ENCODE data around the gene KRT6A. TPM values are rescaled to one million over a fixed set of nuclear protein-coding genes. Genes with fewer than 3 reads are reported as not detected.
A peak's percentile ranks its signal among the peaks of the same experiment; 100 is the strongest.
"Not testable (repeated sequence)": the region's sequence is repeated elsewhere in the genome, so short reads cannot be mapped to it uniquely, and the experiment has no call there.

KRT6A gene
- total RNA-seq, 2 experiments from 2014 or later, result not detected

GRCh38 chr12:52506858-52507715 lies 14.0 kb upstream of the KRT6A start:
- intact Hi-C loops (cut with DNase I, micrococcal nuclease), result no loop called here
- Histone ChIP-seq H3K4me1 (ENCODE audit: insufficient read depth, low read length) (peaks cover 2% of the 10 kb centered on the region), H3K27me3 (ENCODE audit: control insufficient read depth in 1 of 2, insufficient read depth in 2 of 2, low read length in 2 of 2) (peaks cover 10 to 19% of the 10 kb centered on the region in 2 experiments), H3K9me3 (ENCODE audit: control insufficient read depth in 1 of 2, insufficient read depth in 1 of 2, low read length in 2 of 2) (peaks cover 5 to 9% of the 10 kb centered on the region in 2 experiments), H3K4me3 (ENCODE audit: low read length) (no peak overlapping the region), H3K27ac (ENCODE audit: low read depth in 1 of 2, low read length in 2 of 2) (no peak overlapping the region), H3K36me3 (ENCODE audit: insufficient read depth, low read length) (no peaks in the 10 kb centered on the region)
- Mint-ChIP-seq H3K27ac (no peak overlapping the region), H3K27me3 (peaks cover 45% of the 10 kb centered on the region), H3K4me1 (ENCODE audit: low read depth) (no peaks in the 10 kb centered on the region), H3K9me3 (no peaks in the 10 kb centered on the region), H3K4me3 (no peak overlapping the region), H3K36me3 (ENCODE audit: low read depth) (no peaks in the 10 kb centered on the region)
- ChIA-PET POLR2A (no interaction called here), CTCF (no interaction called here)
- ATAC-seq (ENCODE audit: poor library complexity) (peak; percentile 39), DNase-seq (peak in 3 of 14 experiments; percentile 31 to 36 (median 34))
- TF ChIP-seq CTCF (IDR thresholded peaks at IDR 0.05), result peak; percentile 52

- ATAC-seq (ENCODE audit: poor library complexity) (no peak), DNase-seq (no peak)
- no peak for TF ChIP-seq CTCF (IDR thresholded peaks at IDR 0.05)
- Mint-ChIP-seq H3K27ac (no peak overlapping the region), H3K4me1 (ENCODE audit: low read depth) (no peaks in the 10 kb centered on the region), H3K36me3 (ENCODE audit: low read depth) (no peaks in the 10 kb centered on the region), H3K9me3 (no peaks in the 10 kb centered on the region), H3K4me3 (no peak overlapping the region), H3K27me3 (peaks cover 31% of the 10 kb centered on the region)
- intact Hi-C loops (cut with DNase I, micrococcal nuclease), result no loop called here
- ChIA-PET POLR2A (no interaction called here), CTCF (no interaction called here)
- no peak overlapping the region for H3K4me3 ChIP-seq (ENCODE audit: low read length)
- H3K27me3 ChIP-seq (ENCODE audit: control insufficient read depth in 1 of 2, insufficient read depth in 2 of 2, low read length in 2 of 2), result peaks cover 7 to 13% of the 10 kb centered on the region in 2 experiments
- H3K4me1 ChIP-seq (ENCODE audit: insufficient read depth, low read length), result peaks cover 2% of the 10 kb centered on the region
- no peaks in the 10 kb centered on the region for H3K36me3 ChIP-seq (ENCODE audit: insufficient read depth, low read length)
- no peak overlapping the region for H3K27ac ChIP-seq (ENCODE audit: low read depth in 1 of 2, low read length in 2 of 2)
- H3K9me3 ChIP-seq (ENCODE audit: control insufficient read depth in 1 of 2, insufficient read depth in 1 of 2, low read length in 2 of 2), result no peaks in the 10 kb centered on the region
Measured at GRCh38 chr12:52502877-52503276, 9.8 kb upstream of the KRT6A start.

- Mint-ChIP-seq H3K27me3 (peaks cover 18% of the 10 kb centered on the region), H3K4me1 (ENCODE audit: low read depth) (no peaks in the 10 kb centered on the region), H3K9me3 (no peaks in the 10 kb centered on the region), H3K36me3 (ENCODE audit: low read depth) (no peaks in the 10 kb centered on the region), H3K4me3 (no peak overlapping the region), H3K27ac (no peak overlapping the region)
- H3K4me1 ChIP-seq (ENCODE audit: insufficient read depth, low read length), result no peaks in the 10 kb centered on the region
- POLR2A ChIA-PET, result no interaction called here
- DNase-seq (no peak), ATAC-seq (ENCODE audit: poor library complexity) (no peak)
- CTCF ChIA-PET, result no interaction called here
- peaks cover 2 to 5% of the 10 kb centered on the region in 2 experiments for H3K27me3 ChIP-seq (ENCODE audit: control insufficient read depth in 1 of 2, insufficient read depth in 2 of 2, low read length in 2 of 2)
- no peaks in the 10 kb centered on the region for H3K9me3 ChIP-seq (ENCODE audit: control insufficient read depth in 1 of 2, insufficient read depth in 1 of 2, low read length in 2 of 2)
- TF ChIP-seq CTCF (IDR thresholded peaks at IDR 0.05), result no peak
- no peak overlapping the region for H3K27ac ChIP-seq (ENCODE audit: low read depth in 1 of 2, low read length in 2 of 2)
- no peaks in the 10 kb centered on the region for H3K36me3 ChIP-seq (ENCODE audit: insufficient read depth, low read length)
- intact Hi-C loops (cut with DNase I, micrococcal nuclease), result no loop called here
- no peak overlapping the region for H3K4me3 ChIP-seq (ENCODE audit: low read length)
Measured at GRCh38 chr12:52501490-52501889, 8.4 kb upstream of the KRT6A start.

- H3K4me1 ChIP-seq (ENCODE audit: insufficient read depth, low read length); H3K9me3 Mint-ChIP-seq; DNase-seq; H3K4me1 Mint-ChIP-seq (ENCODE audit: low read depth); H3K36me3 ChIP-seq (ENCODE audit: insufficient read depth, low read length); CTCF ChIA-PET; H3K27me3 ChIP-seq (ENCODE audit: control insufficient read depth in 1 of 2, insufficient read depth in 2 of 2, low read length in 2 of 2); H3K4me3 ChIP-seq (ENCODE audit: low read length); H3K4me3 Mint-ChIP-seq; H3K27me3 Mint-ChIP-seq; intact Hi-C loops (cut with DNase I, micrococcal nuclease); H3K9me3 ChIP-seq (ENCODE audit: control insufficient read depth in 1 of 2, insufficient read depth in 1 of 2, low read length in 2 of 2); H3K27ac Mint-ChIP-seq; H3K27ac ChIP-seq (ENCODE audit: low read depth in 1 of 2, low read length in 2 of 2); POLR2A ChIA-PET; H3K36me3 Mint-ChIP-seq (ENCODE audit: low read depth); ATAC-seq (ENCODE audit: poor library complexity): not testable (repeated sequence)
Measured at GRCh38 chr12:52500574-52500973, 7.5 kb upstream of the KRT6A start.

All from CD4-positive, alpha-beta T cell (primary cell).